H1 (cell line): ENCODE measurements around the gene HTR5A.

Experiments used
- CREB1 ChIP-seq: IDR thresholded peaks from 2 replicates; pipeline ENCODE4 v1.6.1; 2012; ENCODE audit warnings: inconsistent platforms
- HDAC2 ChIP-seq, 2 experiments: fragments of 300-600 bp in 1 of 2; sonication (generic) in 1 of 2; IDR thresholded peaks; 2 replicates each; pipeline ENCODE4 v1.6.1; 2011 to 2012; ENCODE audit warnings: low read depth in 2 of 2, low read length in 2 of 2, mild to moderate bottlenecking in 2 of 2, moderate library complexity in 2 of 2, borderline replicate concordance in 1 of 2, inconsistent platforms in 1 of 2
- POLR2AphosphoS5 ChIP-seq: IDR thresholded peaks from 2 replicates; pipeline ENCODE4 v1.6.1; 2011; ENCODE audit warnings: low read depth, low read length
- YY1 ChIP-seq: IDR thresholded peaks from 2 replicates; pipeline ENCODE4 v1.6.1; 2011; ENCODE audit warnings: low read depth, mild to moderate bottlenecking, low read length
- ZNF274 ChIP-seq: IDR thresholded peaks from 2 replicates; pipeline ENCODE4 v1.7.0; 2012; ENCODE audit warnings: low read length, borderline replicate concordance; ENCODE audit errors: extremely low read depth
- TF ChIP-seq, protein P1 (sequence below), 3 experiments: IDR thresholded peaks; 1 replicate in 2 of 3; 2 replicates in 1 of 3; pipeline versions ENCODE4 v1.5.1 to v1.6.1; 2011; ENCODE audit warnings: low read length in 3 of 3, mild to moderate bottlenecking in 3 of 3, inconsistent platforms in 2 of 3, low read depth in 1 of 3, moderate library complexity in 1 of 3; ENCODE audit not compliant: insufficient read depth in 1 of 3; ENCODE audit errors: control extremely low read depth in 1 of 3

DNA sequence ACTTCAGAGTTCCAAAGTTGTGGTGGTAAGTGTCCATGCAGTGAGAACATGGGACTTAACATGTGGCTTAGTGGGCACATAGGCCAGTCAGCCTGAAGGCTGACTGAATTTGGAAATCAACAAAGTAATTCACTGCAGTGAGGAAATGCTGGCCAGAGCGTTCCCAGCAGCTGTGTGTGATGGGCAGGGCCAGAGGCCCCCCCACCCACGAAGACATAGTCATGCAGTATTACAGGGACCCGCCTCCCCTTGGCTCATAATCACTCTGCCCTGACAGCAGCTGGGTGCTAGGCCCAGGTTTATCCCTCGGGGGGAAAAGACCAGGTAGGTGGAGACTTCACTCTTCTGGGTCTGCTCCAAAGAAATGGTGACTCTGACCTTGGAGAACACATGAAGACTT, 33.7 kb downstream of the HTR5A start:
- TF ChIP-seq CREB1 (no peak), HDAC2 (IDR thresholded peaks at IDR 0.05; ENCODE audit: borderline replicate concordance in 1 of 2, low read depth in 2 of 2, low read length in 2 of 2) (no peak), POLR2AphosphoS5 (no peak), ZNF274 (no peak), YY1 (no peak)
- TF ChIP-seq, protein P1, sequence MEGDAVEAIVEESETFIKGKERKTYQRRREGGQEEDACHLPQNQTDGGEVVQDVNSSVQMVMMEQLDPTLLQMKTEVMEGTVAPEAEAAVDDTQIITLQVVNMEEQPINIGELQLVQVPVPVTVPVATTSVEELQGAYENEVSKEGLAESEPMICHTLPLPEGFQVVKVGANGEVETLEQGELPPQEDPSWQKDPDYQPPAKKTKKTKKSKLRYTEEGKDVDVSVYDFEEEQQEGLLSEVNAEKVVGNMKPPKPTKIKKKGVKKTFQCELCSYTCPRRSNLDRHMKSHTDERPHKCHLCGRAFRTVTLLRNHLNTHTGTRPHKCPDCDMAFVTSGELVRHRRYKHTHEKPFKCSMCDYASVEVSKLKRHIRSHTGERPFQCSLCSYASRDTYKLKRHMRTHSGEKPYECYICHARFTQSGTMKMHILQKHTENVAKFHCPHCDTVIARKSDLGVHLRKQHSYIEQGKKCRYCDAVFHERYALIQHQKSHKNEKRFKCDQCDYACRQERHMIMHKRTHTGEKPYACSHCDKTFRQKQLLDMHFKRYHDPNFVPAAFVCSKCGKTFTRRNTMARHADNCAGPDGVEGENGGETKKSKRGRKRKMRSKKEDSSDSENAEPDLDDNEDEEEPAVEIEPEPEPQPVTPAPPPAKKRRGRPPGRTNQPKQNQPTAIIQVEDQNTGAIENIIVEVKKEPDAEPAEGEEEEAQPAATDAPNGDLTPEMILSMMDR (IDR thresholded peaks at IDR 0.05; ENCODE audit: control extremely low read depth in 1 of 3, insufficient read depth in 1 of 3, low read depth in 1 of 3, low read length in 3 of 3) = no peak
